ENCODE measurements around the gene SPRED2. TPM values are rescaled to one million over a fixed set of nuclear protein-coding genes. Genes with fewer than 3 reads are reported as not detected.
A peak's percentile ranks its signal among the peaks of the same experiment; 100 is the strongest.

SPRED2 gene
- total RNA-seq, 1 donor from 2014 or later = 11.1 TPM

GRCh38 chr2:65355186-65355831, 77.1 kb downstream of the SPRED2 start:
- TF ChIP-seq CTCF (conservative IDR thresholded peaks at IDR 0.05; ENCODE audit: low read depth, low read length) = no peak

GRCh38 chr2:65354773-65355172, 77.6 kb downstream of the SPRED2 start:
- no peak for TF ChIP-seq CTCF (conservative IDR thresholded peaks at IDR 0.05; ENCODE audit: low read depth, low read length)
- no peak overlapping the region for H3K4me3 ChIP-seq (ENCODE audit: low read depth, low read length)
- no peak for DNase-seq (ENCODE audit: low read depth)

More at GRCh38 chr2:65355186-65355831, 77.1 kb downstream of the SPRED2 start:
- no peak overlapping the region for H3K4me3 ChIP-seq (ENCODE audit: low read depth, low read length)
- no peak for DNase-seq (ENCODE audit: low read depth)

GRCh38 chr2:65353927-65354326, 78.5 kb downstream of the SPRED2 start:
- DNase-seq (ENCODE audit: low read depth) = no peak
- no peak for TF ChIP-seq CTCF (conservative IDR thresholded peaks at IDR 0.05; ENCODE audit: low read depth, low read length)
- no peak overlapping the region for H3K4me3 ChIP-seq (ENCODE audit: low read depth, low read length)

- TF ChIP-seq CTCF (conservative IDR thresholded peaks at IDR 0.05; ENCODE audit: low read depth, low read length) = peak; percentile 12
- H3K4me3 ChIP-seq (ENCODE audit: low read depth, low read length) = no peak overlapping the region
- no peak for DNase-seq (ENCODE audit: low read depth)
Observed at GRCh38 chr2:65353046-65353445, 79.4 kb downstream of the SPRED2 start.

GRCh38 chr2:65351948-65352595, 80.3 kb downstream of the SPRED2 start:
- TF ChIP-seq CTCF (conservative IDR thresholded peaks at IDR 0.05; ENCODE audit: low read depth, low read length) = no peak
- DNase-seq (ENCODE audit: low read depth) = no peak
- H3K4me3 ChIP-seq (ENCODE audit: low read depth, low read length) = no peak overlapping the region

GRCh38 chr2:65351234-65351947, 81.0 kb downstream of the SPRED2 start:
- H3K4me3 ChIP-seq (ENCODE audit: low read depth, low read length) = no peak overlapping the region

More at GRCh38 chr2:65351234-65351947, 81.0 kb downstream of the SPRED2 start:
- no peak for TF ChIP-seq CTCF (conservative IDR thresholded peaks at IDR 0.05; ENCODE audit: low read depth, low read length)
- DNase-seq (ENCODE audit: low read depth) = no peak
